CD4-positive, alpha-beta T cell treated with Interleukin-6 for 4 hours (primary cell): ENCODE measurements around the gene ZMIZ1.
A peak's percentile ranks its signal among the peaks of the same experiment; 100 is the strongest.

ENCODE experiments used
- DNase-seq: peaks from one replicate; pipeline ENCODE4 v3.0.0-alpha.2; 2020; ENCODE audit warnings: mixed read lengths

The ZMIZ1 gene

GRCh38 chr10:79191951-79192676 is 123.3 kb downstream of the ZMIZ1 start:
- no peak for DNase-seq

GRCh38 chr10:79192677-79193003 is 123.9 kb downstream of the ZMIZ1 start:
- DNase-seq = no peak

- DNase-seq = no peak
These were observed 125.1 kb downstream of the ZMIZ1 start for GRCh38 chr10:79193694-79194382.

GRCh38 chr10:79195091-79195923 is 126.5 kb downstream of the ZMIZ1 start:
- peak; percentile 82 for DNase-seq

GRCh38 chr10:79196470-79197461 is 128.0 kb downstream of the ZMIZ1 start:
- peak; percentile 77 for DNase-seq

- DNase-seq = no peak
These were observed 128.8 kb downstream of the ZMIZ1 start for GRCh38 chr10:79197558-79197957.

- DNase-seq = no peak
These were observed 131.6 kb downstream of the ZMIZ1 start for GRCh38 chr10:79200346-79200745.

- no peak for DNase-seq
These were observed 132.9 kb downstream of the ZMIZ1 start for GRCh38 chr10:79201706-79202105.

- peak; percentile 40 for DNase-seq
These were observed 133.6 kb downstream of the ZMIZ1 start for GRCh38 chr10:79202188-79203013.

- DNase-seq = no peak
These were observed 134.4 kb downstream of the ZMIZ1 start for GRCh38 chr10:79203014-79203644.

- DNase-seq = no peak
These were observed 135.1 kb downstream of the ZMIZ1 start for GRCh38 chr10:79203833-79204232.

GRCh38 chr10:79206300-79207095 is 137.7 kb downstream of the ZMIZ1 start:
- no peak for DNase-seq

- DNase-seq = no peak
These were observed 138.3 kb downstream of the ZMIZ1 start for GRCh38 chr10:79207096-79207357.

- DNase-seq = no peak
These were observed 139.0 kb downstream of the ZMIZ1 start for GRCh38 chr10:79207726-79208125.

- DNase-seq = no peak
These were observed 139.7 kb downstream of the ZMIZ1 start for GRCh38 chr10:79208251-79208983.

- no peak for DNase-seq
These were observed 140.6 kb downstream of the ZMIZ1 start for GRCh38 chr10:79209340-79209739.

GRCh38 chr10:79209831-79210230 is 141.1 kb downstream of the ZMIZ1 start:
- DNase-seq = no peak

- DNase-seq = no peak
These were observed 141.9 kb downstream of the ZMIZ1 start for GRCh38 chr10:79210672-79211071.

- DNase-seq = no peak
These were observed 142.8 kb downstream of the ZMIZ1 start for GRCh38 chr10:79211616-79212015.

GRCh38 chr10:79215531-79215930 is 146.8 kb downstream of the ZMIZ1 start:
- no peak for DNase-seq
